ENCODE data around the gene ABCC6. TPM values are rescaled to one million over a fixed set of nuclear protein-coding genes. Genes with fewer than 3 reads are reported as not detected.
"Not testable (repeated sequence)": the region's sequence is repeated elsewhere in the genome, so short reads cannot be mapped to it uniquely, and the experiment has no call there.

ABCC6 gene
- total and polyA plus RNA-seq, 12 donors = 0.17 to 3.8 (median 1.0) TPM

- no peak for TF ChIP-seq CTCF (IDR thresholded peaks at IDR 0.05)
- DNase-seq = no peak
- H3K36me3 ChIP-seq = no peaks in the 10 kb centered on the region
- 78 to 86% methylated on average over 3 of the region's 3 CpGs for WGBS, 2 donors
- no peak for ATAC-seq
- H3K9me3 ChIP-seq = peaks cover 0 to 10% (median 4%) of the 10 kb centered on the region in 11 donors
- H3K27ac ChIP-seq = no peak overlapping the region
- H3K27me3 ChIP-seq = no peaks in the 10 kb centered on the region
- no peaks in the 10 kb centered on the region for H3K4me1 ChIP-seq
- H3K4me3 ChIP-seq = no peak overlapping the region
- intact Hi-C loops (cut with DNase I) = no loop called here
Observed at GRCh38 chr16:16164243-16164642, 59.1 kb downstream of the ABCC6 start.

GRCh38 chr16:16163571-16163970 lies 59.7 kb downstream of the ABCC6 start:
- no peak overlapping the region for H3K27ac ChIP-seq
- intact Hi-C loops (cut with DNase I) = no loop called here
- 85 to 90% methylated on average over 5 of the region's 5 CpGs for WGBS, 2 donors
- peaks cover 0 to 17% (median 9%) of the 10 kb centered on the region in 11 donors for H3K9me3 ChIP-seq
- no peak for ATAC-seq
- no peak for TF ChIP-seq CTCF (IDR thresholded peaks at IDR 0.05)
- H3K4me1 ChIP-seq = no peaks in the 10 kb centered on the region
- no peak overlapping the region for H3K4me3 ChIP-seq
- H3K36me3 ChIP-seq = no peaks in the 10 kb centered on the region
- no peaks in the 10 kb centered on the region for H3K27me3 ChIP-seq
- DNase-seq = no peak

- DNase-seq = no peak
- TF ChIP-seq CTCF (IDR thresholded peaks at IDR 0.05) = no peak
- Histone ChIP-seq H3K9me3 (peaks cover 0 to 22% (median 9%) of the 10 kb centered on the region in 11 donors), H3K4me3 (no peak overlapping the region), H3K27ac (no peak overlapping the region), H3K27me3 (no peaks in the 10 kb centered on the region), H3K4me1 (no peaks in the 10 kb centered on the region), H3K36me3 (no peaks in the 10 kb centered on the region)
- ATAC-seq = no peak
- WGBS, 2 donors = 87 to 93% methylated on average over 4 of the region's 4 CpGs
- intact Hi-C loops (cut with DNase I) = no loop called here
Observed at GRCh38 chr16:16163109-16163508, 60.2 kb downstream of the ABCC6 start.

GRCh38 chr16:16162591-16162990 lies 60.7 kb downstream of the ABCC6 start:
- Histone ChIP-seq H3K27ac (no peak overlapping the region), H3K4me1 (no peaks in the 10 kb centered on the region), H3K9me3 (peaks cover 0 to 27% (median 9%) of the 10 kb centered on the region in 11 donors), H3K4me3 (no peak overlapping the region), H3K27me3 (no peaks in the 10 kb centered on the region), H3K36me3 (no peaks in the 10 kb centered on the region)
- WGBS, 2 donors = 74 to 79% methylated on average over 3 of the region's 3 CpGs
- ATAC-seq (no peak), DNase-seq (no peak)
- intact Hi-C loops (cut with DNase I) = no loop called here
- TF ChIP-seq CTCF (IDR thresholded peaks at IDR 0.05) = no peak

- WGBS, 2 donors = 78 to 79% methylated on average over 5 of the region's 5 CpGs
- H3K36me3 ChIP-seq; H3K27ac ChIP-seq; DNase-seq; ATAC-seq; H3K27me3 ChIP-seq; H3K4me1 ChIP-seq; H3K4me3 ChIP-seq; intact Hi-C loops (cut with DNase I): not testable (repeated sequence)
- H3K9me3 ChIP-seq = peaks cover 0 to 29% (median 9%) of the 10 kb centered on the region in 11 donors
Observed at GRCh38 chr16:16161840-16162239, 61.5 kb downstream of the ABCC6 start.
